Mesothelial cell of epicardium (in vitro differentiated cells): ENCODE results near the gene KRTAP12-4. TPM values are rescaled to one million over a fixed set of nuclear protein-coding genes. Genes with fewer than 3 reads are reported as not detected.
"Not testable (repeated sequence)": the region's sequence is repeated elsewhere in the genome, so short reads cannot be mapped to it uniquely, and the experiment has no call there.

Source experiments
- DNase-seq, 2 experiments: peaks; one replicate each; pipeline ENCODE4 v3.0.0; 2021; ENCODE audit warnings: low spot score in 2 of 2; ENCODE audit not compliant: unreplicated experiment in 2 of 2
- H3K27ac Mint-ChIP-seq: 2 replicates; pipeline ENCODE4 v1.8.0; 2021; ENCODE audit warnings: mixed read lengths
- H3K27me3 Mint-ChIP-seq: 2 replicates; pipeline ENCODE4 v1.8.0; 2021; ENCODE audit warnings: low read depth, mixed read lengths
- H3K36me3 Mint-ChIP-seq: 2 replicates; pipeline ENCODE4 v1.8.0; 2021; ENCODE audit warnings: mixed read lengths
- H3K4me1 Mint-ChIP-seq: 2 replicates; pipeline ENCODE4 v1.8.0; 2021; ENCODE audit warnings: mixed read lengths
- H3K4me3 Mint-ChIP-seq: 2 replicates; pipeline ENCODE4 v1.8.0; 2021; ENCODE audit warnings: mild to moderate bottlenecking, moderate library complexity, mixed read lengths
- H3K9me3 Mint-ChIP-seq: 2 replicates; pipeline ENCODE4 v1.8.0; 2021; ENCODE audit warnings: mixed read lengths
- total RNA-seq: library from RNA; stranded (reverse); gene quantifications from 3 replicates; pipeline ENCODE4 v1.2.1, GENCODE V29; 2021
- TF ChIP-seq, protein P1 (sequence below): fragments of 200-600 bp; sonication (generic); IDR thresholded peaks from one replicate; pipeline ENCODE4 v1.5.0; 2021; ENCODE audit warnings: antibody characterized with exemption; ENCODE audit not compliant: unreplicated experiment

KRTAP12-4 gene
- total RNA-seq, 1 donor from 2014 or later, result not detected

DNA sequence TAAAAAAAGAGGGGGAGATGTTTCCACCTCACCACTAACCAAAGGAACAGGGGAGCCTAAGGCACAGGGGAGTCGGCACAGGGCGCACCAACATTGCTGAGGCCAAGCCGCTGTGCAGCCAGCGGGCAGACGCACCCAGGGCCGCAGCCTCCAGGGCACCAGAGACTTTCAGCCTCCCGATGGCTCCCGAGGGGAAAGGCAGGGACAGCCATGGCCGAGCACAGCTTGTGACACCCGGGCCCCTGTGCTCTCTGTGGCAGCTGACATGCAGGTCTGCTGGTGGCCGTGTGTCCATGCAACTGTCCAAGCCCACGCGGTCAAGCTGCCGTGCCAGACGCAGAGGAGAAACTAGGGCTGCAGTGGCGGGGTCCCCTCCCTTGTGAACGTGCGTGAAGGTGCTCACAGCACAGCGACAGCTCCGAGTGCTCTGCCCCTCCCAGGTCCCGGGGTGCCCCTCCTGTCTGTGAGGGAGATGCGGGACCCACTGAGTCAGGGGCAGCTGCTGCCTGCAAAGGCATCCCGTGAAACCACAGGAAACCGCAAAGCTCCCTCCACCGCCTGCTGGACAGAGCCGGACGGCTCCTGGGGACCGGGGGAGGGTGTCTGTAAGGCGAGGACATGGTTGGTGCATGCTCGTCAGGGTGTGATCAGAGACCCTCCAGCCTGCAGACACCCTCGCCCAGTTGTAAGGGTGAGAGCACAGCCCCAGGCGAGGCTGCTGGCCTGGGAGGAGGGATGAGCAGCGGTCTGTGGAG lies 5.7 kb downstream of the KRTAP12-4 start:
- no peak overlapping the region for H3K4me3 Mint-ChIP-seq
- H3K4me1 Mint-ChIP-seq, result peaks cover 3% of the 10 kb centered on the region
- peak in 1 of 2 experiments; percentile 33 for DNase-seq
- H3K27me3 Mint-ChIP-seq, result peaks cover 8% of the 10 kb centered on the region
- TF ChIP-seq, protein P1, sequence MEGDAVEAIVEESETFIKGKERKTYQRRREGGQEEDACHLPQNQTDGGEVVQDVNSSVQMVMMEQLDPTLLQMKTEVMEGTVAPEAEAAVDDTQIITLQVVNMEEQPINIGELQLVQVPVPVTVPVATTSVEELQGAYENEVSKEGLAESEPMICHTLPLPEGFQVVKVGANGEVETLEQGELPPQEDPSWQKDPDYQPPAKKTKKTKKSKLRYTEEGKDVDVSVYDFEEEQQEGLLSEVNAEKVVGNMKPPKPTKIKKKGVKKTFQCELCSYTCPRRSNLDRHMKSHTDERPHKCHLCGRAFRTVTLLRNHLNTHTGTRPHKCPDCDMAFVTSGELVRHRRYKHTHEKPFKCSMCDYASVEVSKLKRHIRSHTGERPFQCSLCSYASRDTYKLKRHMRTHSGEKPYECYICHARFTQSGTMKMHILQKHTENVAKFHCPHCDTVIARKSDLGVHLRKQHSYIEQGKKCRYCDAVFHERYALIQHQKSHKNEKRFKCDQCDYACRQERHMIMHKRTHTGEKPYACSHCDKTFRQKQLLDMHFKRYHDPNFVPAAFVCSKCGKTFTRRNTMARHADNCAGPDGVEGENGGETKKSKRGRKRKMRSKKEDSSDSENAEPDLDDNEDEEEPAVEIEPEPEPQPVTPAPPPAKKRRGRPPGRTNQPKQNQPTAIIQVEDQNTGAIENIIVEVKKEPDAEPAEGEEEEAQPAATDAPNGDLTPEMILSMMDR, result no peak
- no peaks in the 10 kb centered on the region for H3K36me3 Mint-ChIP-seq
- no peak overlapping the region for H3K27ac Mint-ChIP-seq
- peaks cover 15% of the 10 kb centered on the region for H3K9me3 Mint-ChIP-seq

DNA sequence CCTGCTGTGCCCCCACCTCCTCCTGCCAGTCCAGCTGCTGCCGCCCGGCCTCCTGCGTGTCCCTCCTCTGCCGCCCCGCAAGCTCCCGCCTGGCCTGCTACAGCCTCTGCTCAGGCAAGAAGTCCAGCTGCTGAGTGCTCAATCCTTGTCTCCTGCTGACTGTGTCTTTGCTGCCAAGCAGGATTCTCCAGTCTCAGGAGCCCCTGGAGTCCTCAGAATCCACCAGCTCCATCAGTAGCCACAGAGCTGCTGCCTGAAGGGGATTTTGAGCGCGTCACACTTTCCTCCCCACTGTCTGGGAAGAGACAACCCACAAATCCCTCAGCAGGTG lies 7.3 kb downstream of the KRTAP12-4 start:
- Mint-ChIP-seq H3K4me1 (peaks cover 3% of the 10 kb centered on the region), H3K4me3 (no peak overlapping the region), H3K36me3 (no peaks in the 10 kb centered on the region), H3K9me3 (peaks cover 27% of the 10 kb centered on the region), H3K27me3 (peaks cover 8% of the 10 kb centered on the region), H3K27ac (no peak overlapping the region)
- TF ChIP-seq, protein P1, result no peak
- DNase-seq, result peak in 1 of 2 experiments; percentile 33

DNA sequence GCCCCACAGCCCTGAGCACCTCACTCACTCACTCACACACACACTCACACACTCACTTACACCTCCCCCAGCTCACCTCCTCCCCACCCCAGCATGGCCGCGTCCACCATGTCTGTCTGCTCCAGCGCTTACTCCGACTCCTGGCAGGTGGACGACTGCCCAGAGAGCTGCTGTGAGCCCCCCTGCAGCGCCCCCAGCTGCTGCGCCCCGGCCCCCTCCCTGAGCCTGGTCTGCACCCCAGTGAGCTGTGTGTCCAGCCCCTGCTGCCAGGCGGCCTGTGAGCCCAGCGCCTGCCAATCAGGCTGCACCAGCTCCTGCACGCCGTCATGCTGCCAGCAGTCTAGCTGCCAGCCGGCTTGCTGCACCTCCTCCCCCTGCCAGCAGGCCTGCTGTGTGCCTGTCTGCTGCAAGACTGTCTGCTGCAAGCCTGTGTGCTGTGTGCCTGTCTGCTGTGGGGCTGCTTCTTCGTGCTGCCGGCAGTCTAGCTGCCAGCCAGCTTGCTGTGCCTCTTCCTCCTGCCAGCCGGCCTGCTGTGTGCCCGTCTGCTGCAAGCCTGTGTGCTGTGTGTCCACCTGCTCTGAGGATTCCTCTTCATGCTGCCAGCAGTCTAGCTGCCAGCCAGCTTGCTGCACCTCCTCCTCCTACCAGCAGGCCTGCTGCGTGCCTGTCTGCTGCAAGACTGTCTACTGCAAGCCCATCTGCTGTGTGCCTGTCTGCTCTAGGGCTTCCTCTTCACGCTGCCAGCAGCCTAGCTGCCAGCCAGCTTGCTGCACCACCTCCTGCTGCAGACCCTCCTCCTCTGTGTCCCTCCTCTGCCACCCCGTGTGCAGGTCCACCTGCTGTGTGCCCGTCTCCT lies 7.9 kb downstream of the KRTAP12-4 start, which contains the start of gene KRTAP10-11:
TSS of gene KRTAP10-11 (plus strand) at position 49 of the 856 bp plus-strand sequence. CDS start at position 94, 45 bp downstream.
- H3K36me3 Mint-ChIP-seq, H3K27me3 Mint-ChIP-seq, H3K27ac Mint-ChIP-seq, H3K4me3 Mint-ChIP-seq, H3K4me1 Mint-ChIP-seq: not testable (repeated sequence)
- H3K9me3 Mint-ChIP-seq, result peaks cover 30% of the 10 kb centered on the region
- peak in 1 of 2 experiments; percentile 21 for DNase-seq

DNA sequence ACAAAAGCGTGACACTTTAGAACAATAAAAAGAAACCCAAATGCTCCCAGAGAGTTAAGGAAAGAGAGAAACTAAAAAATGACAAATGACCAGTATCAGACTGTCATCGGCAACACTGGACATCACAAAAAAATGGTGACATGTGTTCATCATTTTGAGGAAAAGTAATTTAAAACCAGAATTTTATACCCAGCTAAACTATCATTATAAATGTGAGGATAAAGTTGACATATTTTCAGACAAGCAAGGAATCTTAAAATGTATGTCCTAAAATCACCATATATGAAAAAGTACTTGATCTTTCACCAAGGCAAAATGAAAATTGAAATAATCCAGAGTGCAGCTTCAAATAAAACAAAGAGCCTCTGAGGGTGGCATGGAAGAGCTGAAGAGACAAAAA lies 9.6 kb downstream of the KRTAP12-4 start:
- DNase-seq, result no peak

DNA sequence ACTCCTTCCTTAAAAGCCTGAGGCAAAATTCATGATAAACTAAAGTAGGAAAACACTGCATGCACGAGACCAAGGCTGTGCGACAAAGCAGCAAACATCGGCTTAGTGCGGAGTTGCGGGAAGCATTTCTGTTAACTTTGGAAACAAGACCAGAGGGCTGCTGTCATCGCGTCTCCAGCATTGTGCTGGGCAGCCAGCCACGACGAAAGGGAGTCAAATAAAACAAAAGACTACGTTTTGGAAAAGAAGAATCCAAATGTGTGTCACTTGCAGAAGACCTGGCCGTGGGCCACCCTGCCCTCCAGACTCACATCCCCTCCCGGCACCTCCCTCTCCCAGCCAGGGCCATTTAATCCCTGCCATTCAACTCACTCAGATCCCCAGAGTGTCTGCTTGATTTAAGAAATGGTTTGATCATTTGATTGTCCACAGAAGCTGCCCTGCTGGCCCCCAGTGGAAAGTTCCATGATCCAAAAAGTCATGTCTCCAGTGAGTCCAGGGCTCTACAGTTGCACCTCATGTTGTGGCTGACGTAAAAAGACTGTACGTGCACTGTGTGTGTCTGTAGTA lies 10.6 kb downstream of the KRTAP12-4 start:
- Mint-ChIP-seq H3K4me3 (no peak overlapping the region), H3K27me3 (peaks cover 10% of the 10 kb centered on the region), H3K4me1 (peaks cover 3% of the 10 kb centered on the region), H3K9me3 (peaks cover 37% of the 10 kb centered on the region), H3K27ac (no peak overlapping the region), H3K36me3 (no peaks in the 10 kb centered on the region)
- DNase-seq, result peak in 1 of 2 experiments; percentile 16
- TF ChIP-seq, protein P1, result no peak

More for the DNA sequence above, 9.6 kb downstream of the KRTAP12-4 start:
- Mint-ChIP-seq H3K9me3 (peaks cover 37% of the 10 kb centered on the region), H3K27me3 (peaks cover 10% of the 10 kb centered on the region), H3K4me1 (peaks cover 3% of the 10 kb centered on the region), H3K36me3 (no peaks in the 10 kb centered on the region), H3K27ac (no peak overlapping the region), H3K4me3 (no peak overlapping the region)
- TF ChIP-seq, protein P1, result no peak

DNA sequence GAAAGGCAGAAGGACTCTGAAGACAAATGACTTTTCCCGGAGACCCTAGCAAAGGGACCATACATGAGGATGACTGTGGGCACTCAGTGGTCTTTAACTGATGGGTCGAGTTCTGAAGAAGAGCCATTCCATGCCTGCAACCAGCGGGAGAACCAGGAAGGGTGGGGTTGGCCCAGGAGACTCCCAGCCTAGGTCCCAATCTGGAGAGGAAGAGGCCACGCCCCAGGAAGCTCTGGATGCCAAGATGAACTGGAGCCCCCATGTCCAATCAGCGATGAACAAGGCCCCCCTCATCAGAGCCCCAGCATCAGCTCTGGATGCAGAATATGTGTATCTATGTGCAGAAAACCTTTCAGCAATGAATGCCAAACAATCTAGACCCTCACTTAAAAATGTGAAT lies 13.7 kb downstream of the KRTAP12-4 start:
- no peak overlapping the region for H3K27ac Mint-ChIP-seq
- H3K4me3 Mint-ChIP-seq, result no peak overlapping the region
- H3K4me1 Mint-ChIP-seq, result no peaks in the 10 kb centered on the region
- TF ChIP-seq, protein P1, result no peak
- peaks cover 37% of the 10 kb centered on the region for H3K9me3 Mint-ChIP-seq
- H3K27me3 Mint-ChIP-seq, result peaks cover 2% of the 10 kb centered on the region
- DNase-seq, result peak in 1 of 2 experiments; percentile 5
- no peaks in the 10 kb centered on the region for H3K36me3 Mint-ChIP-seq
